Glomerular visceral epithelial cell (primary cell): ENCODE measurements around the gene PPP6R2.

ENCODE experiments used
- DNase-seq: peaks from one replicate; pipeline ENCODE4 v3.0.0-alpha.2; 2016; ENCODE audit errors: extremely low spot score

PPP6R2 gene

DNA sequence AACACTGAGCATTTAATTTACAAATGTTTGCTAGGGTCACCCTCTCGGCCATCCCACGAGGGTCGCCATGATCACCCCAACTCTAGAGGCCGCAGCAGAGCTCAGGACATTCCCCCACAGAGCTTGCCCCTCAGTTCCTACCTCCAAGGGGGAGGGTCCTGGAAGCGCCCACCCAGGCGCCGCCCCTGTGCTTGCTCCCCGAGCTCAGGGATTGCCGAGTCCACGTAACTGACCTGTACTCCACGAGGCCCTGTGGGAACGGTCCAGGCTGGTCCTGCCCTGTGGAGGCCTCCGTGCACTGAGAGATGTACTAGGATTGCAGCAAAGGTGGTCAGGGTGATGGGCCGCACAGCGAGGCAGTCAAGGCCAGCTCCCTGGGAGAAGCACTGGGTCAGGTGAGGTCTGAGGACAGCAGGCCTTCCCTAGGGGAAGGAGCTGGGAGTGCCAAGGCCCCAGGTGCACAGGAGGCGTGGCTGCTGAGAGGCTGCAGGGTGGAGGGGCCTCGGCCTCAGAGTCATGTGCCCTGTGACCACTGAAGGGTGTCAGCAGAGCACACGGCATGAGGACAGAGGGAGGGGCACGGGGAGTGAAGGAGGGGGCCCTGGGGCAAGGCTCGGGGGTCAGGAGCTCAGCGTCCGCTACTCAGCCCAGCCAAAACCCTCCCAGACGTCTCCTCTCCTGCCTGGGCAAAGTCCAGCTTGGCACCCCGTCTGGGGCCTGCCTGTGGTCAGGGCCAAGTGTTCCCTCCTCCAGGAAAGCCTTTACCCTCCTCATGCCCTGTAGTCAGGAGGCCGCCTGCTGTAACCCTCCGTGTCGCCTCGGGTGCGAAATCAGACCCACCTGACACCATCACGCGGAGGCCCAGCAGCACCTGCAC is 141.1 kb downstream of the PPP6R2 start:
- no peak for DNase-seq

DNA sequence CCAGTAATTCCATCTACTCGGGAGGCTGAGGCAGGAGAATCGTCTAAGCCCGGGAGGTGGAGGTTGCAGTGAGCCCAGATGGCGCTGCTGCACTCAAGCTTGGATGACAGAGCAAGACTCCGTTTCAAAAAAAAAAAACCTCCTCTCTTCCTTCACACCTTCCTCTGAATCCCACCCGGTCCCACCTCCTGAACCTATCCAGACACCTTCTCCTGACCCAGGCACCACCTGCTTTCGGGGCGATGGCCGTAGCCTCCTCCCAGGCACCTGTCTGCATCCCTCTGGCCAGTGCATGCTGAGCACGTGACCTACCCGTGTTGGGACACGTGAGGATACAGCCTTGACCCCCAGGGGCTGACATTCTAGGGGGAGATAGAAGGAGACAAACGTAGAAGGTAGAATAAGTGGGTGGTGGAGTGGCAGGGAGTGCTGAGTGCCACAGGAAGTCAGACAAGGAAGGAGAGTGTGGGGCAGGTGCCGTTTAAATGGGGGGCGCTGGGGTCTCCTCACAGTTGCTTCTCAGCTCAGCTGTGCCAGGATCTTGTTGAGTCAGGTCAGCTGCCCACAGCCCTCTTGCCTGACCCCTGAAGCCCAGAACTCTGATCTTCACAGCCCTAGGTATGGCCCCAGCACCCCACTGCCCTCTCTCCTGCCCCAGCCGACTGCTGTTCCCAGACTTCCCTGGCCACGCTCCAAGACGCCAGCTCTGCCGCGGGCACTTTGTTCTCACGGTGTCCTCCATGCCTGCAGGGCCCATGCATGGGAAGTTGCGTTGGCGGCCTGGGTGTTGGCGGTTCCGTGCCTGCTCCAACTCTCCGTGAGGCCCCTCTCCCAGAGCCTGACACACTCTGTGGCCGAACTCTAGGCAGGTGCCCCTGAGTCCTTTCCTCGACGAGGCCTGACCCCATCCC is 142.3 kb downstream of the PPP6R2 start:
- DNase-seq = no peak

- peak; percentile 69 for DNase-seq
Observed at GRCh38 chr22:50486561-50487289, 143.6 kb downstream of the PPP6R2 start, which contains the start of gene MIOX. Gene MIOX (plus strand): TSS chr22:50486859. CDS start chr22:50486898, 39 bp downstream.

- DNase-seq = no peak
Observed at GRCh38 chr22:50487290-50488005, 144.3 kb downstream of the PPP6R2 start.

- no peak for DNase-seq
Observed at GRCh38 chr22:50488006-50488677, 145.0 kb downstream of the PPP6R2 start.

DNA sequence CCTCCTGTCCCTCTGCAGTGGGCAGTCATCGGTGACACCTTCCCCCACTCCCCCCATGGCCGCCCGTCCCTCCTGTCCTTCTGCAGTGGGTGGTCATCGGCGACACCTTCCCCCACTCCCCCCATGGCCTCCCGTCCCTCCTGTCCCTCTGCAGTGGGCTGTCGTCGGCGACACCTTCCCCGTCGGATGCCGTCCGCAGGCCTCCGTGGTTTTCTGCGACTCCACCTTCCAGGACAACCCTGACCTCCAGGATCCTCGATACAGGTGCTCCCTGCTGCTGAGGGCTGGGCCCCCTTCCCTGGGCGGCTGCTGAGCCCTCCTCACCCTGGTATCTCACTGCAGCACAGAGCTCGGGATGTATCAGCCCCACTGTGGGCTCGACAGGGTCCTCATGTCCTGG is 145.8 kb downstream of the PPP6R2 start:
- no peak for DNase-seq

DNA sequence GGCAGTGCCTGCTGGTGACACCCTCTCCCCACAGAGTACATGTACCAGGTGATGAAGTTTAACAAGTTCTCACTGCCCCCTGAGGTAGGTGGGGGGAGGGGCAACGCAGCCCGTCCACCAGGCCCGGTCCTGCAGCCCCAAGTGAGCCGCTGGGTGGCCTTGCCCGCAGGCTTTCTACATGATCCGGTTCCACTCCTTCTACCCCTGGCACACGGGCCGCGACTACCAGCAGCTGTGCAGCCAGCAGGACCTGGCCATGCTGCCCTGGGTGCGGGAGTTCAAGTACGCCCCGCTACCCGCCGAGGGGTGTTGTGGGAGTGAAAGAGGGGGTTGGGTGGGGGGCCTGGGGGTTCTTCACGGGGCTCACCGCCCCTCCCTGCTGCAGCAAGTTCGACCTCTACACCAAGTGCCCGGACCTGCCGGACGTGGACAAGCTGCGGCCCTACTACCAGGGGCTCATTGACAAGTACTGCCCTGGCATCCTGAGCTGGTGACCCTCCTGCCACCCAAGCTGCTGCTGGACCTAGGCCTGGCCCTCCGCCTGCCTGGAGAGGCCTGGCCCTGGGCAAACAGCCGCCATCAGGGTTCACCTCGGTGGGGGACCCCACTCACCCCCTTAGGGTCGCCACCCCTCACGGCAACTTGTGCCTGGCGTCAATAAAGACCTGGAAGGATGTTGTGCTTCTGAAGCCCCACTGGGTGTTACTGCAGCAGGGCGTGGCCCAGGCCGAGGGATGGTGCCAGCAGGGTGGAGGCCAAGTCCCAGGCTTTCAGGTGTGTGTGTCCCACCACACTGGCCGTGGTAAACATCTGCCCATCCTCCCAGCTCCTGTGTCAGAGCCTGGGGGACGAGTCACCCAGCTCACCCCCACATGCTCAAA is 146.5 kb downstream of the PPP6R2 start:
- no peak for DNase-seq

DNA sequence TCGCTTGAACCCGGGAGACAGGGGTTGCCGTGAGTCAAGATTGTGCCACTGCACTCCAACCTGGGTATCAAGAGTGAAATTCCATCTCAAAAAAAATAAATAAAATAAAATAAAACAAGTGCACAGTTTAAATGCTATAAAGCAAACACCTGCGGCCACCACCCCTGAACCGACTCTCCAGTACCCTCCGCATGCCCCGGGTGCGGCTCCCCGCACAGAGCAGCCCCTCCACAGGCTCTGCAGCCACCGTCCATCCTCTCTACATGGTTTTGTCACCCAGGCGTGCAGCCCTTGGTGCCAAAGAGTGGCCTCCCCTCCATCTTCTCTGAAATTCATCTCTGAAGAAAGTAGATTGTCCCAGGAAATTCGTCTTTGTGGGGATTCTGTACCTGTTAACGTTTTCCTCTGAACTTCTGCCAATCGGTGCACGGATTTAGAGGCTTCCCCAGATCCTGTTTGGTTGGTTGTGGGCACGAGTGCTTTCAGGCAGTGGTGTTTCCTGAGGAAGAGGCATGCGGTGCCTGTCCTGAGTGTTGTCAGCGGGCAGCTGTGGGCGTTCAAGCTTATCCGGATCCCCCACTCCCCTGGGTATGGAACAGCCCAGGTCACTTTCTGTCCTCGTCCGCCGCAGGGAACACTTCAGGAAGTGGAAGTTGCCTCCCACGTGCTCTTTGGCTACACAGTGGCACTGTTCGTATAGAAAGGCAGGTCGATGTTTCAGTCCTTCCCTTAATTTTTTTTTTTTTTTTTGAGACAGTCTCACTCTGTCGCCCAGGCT is 147.6 kb downstream of the PPP6R2 start:
- no peak for DNase-seq
